Dedifferentiated amniotic fluid mesenchymal stem cell (primary cell): Measurements from ENCODE around the gene LHFPL2.
A peak's percentile ranks its signal among the peaks of the same experiment; 100 is the strongest.

Experiments
- DNase-seq: peaks from one replicate; pipeline ENCODE4 v3.0.0-alpha.2; 2016; ENCODE audit errors: extremely low spot score

The LHFPL2 gene

DNA sequence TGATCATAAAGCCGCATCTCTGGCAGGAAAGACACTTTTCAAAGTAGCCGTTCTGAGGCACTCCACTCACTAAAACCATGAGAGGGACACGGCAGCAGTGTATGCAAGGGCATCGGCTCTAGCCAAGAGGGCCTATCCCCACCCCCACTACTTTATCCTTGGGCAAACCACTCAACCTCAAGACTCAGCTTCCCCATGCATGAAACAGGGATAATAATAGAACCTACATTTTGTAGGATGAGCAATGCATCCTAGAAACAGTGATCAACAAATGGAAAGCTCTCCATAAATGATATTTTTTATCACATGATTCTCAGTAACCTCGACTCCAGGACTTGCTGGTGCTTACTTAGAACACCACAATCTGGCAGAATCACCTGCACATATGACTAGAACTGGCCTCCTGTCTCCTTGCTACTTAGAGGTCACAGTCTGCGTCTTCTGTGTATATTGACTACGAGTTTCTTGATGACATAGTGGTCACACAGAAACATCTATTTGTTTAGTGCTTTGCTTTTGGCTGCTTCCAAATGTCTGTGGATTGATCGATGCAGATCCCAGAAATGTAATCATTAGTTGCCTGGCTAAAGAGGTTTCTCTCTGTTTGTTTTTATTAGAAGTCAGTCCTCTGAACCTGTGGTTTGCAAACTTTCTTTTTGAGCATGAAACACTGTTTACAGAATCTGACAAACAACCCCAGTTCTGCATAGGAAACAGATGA, 102.1 kb downstream of the LHFPL2 start:
- DNase-seq = no peak

DNA sequence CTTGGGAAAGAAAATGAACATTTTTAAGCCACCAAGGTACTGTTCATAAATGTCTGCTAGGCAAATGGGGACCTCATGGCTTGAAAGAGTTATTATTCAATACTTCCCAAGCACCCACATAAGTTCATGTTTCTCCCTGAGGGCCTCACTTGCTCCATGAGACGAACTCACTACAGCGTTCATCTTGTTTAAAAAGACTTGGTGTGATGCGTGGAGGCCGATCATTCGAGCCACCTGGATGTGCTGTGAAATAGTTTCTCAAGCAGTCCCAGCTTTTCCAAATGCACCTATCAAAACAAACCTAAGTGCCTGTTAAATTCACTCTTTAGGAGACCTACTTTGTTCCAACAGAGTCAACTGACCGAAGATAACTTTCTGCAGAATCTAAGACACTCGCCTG, 103.2 kb downstream of the LHFPL2 start:
- DNase-seq = no peak

DNA sequence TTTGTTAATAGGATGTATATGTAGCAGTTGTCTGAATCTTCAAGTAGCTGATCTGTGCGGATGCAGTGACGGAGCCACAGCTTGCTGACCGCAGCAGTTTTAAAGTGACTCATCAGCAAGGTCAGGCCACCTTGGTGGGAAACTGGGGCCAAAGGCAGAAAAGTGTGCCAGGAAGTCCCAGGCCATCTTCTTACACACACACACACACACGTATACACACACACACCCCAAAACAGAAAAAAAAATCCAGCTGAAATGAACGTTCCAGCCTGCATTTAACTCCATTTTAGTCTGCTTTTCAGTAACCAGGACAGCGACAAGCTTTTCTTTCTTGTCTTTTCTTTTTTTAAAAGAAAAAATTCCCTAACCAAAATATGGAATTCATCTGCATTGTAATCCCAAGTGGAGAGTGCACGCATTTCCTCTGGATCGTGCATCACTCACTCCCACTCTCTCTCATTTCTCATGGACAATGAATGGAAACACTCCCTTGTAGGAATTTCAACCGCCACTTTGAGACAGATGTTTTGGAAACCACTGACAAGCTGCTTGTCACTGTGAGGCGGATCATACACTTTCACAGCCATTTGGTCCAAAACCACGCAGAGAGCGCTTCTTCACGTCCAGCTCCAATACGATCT, 103.9 kb downstream of the LHFPL2 start:
- DNase-seq = no peak

DNA sequence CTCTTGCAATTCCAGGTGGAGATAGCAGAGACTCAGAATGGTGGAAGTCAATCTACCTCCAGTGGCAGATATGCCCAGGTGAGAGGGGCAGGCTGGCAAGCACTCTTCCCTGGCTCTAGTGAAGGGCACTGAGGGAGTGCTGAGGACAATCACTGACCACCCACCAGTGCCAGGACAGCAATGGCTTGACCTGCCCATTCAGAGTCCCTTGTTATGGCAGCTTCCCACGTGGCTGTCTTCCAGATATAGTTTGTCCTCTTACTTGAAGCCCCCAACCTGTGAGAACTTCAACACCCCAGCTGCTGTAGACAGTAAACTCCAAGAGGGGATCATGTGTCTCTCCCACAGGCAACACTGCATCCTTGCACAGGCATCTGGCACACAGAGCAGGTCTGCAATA, 104.7 kb downstream of the LHFPL2 start:
- DNase-seq = no peak

DNA sequence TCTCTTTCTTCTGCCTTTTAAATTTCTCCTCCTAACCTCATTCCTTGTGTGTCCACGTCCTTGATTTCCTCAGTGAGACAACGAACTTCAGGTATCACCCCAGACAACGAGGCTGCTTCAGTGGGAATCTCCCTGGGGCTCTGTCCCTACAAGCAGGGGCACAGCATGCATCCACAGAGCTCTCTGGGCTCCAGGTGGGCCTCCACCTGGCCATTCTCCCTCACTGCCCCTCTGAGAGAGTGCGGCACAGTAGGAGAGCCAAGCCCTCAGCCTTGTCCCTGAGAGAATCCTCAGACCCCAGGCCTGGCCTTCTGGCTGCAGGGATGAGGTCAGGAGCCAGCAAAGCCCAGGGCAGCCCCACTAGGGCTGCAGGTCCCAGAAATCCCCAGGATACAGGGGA, 105.3 kb downstream of the LHFPL2 start:
- no peak for DNase-seq

DNA sequence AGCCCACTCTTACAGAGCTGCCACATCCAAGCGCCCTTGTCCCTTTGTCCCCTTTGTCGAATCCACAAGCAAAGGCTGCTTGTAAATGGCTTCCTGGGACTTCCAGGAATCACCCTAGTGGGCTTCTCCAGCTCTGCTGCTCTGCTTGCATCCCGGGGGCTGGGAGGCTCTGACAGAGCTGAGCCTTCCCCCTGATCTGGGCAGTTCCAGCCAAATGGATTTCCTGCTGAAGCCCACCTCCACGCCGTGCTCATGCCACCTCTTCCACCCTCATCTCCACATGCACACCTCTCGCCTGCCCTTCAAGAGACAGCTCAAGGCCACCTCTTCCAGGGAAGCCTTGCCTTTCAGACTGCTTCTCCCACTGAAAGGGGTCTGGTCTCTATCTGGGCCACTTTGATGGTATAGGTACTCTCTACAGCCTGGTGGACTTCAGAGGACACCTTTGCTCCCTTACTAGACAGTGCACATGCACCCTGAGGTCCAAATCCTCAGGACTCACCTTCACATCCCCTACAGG, 106.2 kb downstream of the LHFPL2 start:
- DNase-seq = no peak

DNA sequence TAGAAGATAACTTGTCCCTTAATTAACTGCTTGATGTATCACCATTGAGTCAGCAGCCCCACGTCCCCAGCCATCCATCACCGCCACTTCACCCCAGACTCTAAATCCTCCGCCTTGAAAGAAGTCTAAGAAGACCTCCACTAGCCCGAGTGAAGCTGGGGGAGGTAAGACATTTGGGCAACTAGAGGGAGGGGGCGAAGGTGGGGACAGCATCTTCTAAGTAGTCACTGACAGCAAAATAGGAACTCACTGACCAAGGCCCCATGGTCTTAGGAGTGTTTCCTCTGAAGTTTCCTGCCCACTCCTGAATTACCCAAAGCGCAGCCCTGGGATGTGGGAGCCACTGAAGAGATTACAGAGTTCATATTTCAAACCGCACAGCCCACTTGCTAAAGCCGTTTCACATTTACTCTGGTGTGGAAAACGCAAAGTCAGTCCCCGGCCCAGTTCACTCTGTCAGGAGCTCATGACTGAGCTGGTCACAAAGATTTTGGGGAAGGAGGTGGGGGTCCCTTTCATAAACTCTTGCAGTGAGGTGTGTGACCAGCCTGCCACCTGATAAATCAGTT, 107.4 kb downstream of the LHFPL2 start:
- DNase-seq = no peak

DNA sequence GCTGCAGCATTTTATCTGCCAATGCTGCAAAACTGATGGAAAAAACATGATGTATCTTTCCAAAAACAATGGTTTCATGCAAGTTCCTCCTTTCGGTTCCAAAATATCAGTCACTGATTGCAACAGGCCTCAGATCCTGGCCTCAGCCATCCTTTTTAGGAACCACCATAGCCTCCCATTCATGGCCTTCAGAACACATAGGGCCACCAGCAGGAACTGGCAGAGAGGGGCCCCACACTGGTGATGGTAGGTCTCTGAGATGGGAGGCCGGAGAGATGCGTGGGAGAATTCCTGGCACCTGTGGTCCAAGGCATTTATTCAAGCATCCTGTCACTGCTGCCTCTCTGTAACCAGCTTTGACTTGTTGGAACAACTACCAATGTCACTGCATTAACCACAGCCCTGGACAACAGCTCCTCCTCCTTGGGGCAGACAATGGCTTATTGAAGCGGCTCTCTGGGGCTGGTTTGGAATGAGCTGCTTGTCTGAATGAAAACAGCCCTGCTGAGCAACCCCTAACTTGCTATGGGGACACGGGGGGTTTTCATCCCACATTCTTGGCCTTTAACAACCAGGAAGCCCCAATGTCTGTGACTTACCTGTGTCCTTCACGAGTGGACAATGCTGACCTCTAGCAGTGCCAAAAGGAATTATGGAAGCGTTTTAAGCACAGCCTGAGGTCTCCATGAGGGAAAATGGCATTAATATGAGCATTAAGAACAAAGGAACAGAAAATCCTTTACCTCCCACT, 108.1 kb downstream of the LHFPL2 start:
- DNase-seq = no peak

DNA sequence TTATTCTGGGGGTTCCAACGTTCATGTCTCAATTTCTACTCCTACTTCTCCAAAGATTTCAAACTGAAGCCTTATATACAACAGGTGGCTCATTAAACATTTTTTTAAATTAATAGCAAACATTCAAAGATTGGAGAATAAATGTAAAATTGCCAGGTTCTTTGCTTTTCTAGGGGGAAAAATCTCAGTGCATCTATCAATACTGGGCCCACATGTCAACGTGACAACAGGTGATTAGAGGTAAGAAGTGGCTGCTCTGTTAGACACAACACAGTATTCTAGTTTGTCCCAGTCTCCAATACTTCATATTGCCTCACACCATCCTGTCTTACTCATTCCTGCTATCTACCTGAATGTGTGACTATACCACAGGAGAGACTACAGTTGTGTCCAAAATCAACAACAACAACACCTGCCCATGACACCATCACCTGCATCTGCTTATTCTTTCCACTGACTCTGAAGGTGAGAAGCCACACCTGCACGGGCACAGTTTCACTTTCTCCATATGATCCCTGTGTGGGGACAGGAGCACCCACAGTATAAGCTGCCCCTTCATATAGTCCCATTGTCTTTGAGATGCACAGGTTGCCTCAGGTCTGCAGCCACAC, 110.2 kb downstream of the LHFPL2 start:
- no peak for DNase-seq

DNA sequence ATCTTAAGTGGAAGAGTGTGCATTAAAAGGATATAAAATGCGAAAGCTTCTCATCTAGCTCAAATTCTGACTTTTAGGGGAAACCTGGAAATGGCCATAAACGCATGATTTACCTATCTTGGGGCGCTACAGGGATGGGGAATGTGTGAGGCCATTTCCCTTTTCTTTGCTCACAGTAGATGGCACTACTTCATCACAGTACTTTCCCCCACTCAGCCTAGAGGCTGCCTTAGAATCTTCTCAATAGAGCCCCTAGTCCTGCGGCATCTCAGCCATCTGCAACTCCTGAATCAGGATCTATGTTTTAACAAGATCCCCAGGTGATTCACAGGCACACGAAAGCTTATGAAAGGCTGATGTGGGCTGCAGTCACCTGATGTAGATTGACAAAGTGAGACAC, 110.8 kb downstream of the LHFPL2 start:
- DNase-seq = no peak

DNA sequence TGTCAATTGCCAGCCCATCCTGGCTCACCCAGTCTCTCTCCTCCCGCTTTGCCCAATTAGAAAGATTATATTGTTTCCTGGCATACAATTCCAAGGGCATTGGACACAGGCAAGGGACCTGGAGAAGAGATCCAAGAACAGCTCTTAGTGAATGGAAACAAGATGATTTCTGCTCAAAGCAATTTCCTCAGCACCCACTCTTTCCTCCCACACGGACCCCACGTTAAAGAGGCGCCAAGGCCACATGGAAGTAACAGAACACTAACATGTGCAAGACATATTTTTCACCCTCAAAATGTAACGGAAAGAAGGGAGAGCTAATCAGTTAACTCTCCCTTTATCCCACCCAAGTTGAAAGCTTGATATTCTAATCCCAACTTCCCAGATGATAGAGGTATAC, 111.2 kb downstream of the LHFPL2 start:
- DNase-seq = no peak

DNA sequence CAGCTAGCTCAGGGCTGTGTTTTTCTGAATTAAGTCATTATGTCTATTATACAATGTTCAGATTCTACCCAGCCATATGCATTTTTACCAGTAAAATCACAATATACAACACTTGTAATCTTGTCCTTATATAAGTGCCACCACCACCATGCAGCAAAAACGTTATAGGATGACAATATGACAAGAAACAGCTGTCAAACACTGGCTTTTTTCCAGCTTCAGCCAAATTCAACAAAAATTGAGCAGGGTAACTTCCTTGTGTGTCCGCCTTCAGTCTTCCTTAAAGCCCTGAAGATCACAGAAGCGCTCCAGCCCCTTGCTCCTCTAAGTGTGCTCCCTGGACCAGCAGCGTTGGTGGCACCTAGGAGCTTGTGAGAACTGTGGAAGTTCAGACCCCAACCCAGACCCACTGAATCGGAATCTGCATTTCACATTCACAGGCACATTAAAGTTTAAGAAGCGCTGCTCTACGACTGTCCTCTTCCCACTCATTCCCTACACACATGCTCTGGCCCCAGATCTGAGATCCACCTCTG, 111.8 kb downstream of the LHFPL2 start:
- DNase-seq = no peak

DNA sequence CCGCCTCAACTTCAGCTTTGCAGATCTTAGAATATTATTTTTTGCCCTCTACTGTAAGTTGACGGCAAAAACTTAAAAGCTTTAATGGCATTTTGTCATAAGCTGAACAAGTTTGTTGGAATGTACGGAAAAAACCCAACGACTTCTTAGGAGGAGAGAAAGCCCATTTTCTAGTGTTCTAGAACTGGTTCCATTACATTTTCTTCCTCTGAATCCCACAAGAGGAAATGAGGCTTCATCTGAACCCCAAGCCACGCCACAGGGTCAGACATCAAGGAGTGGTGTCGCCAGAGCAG, 113.7 kb downstream of the LHFPL2 start:
- no peak for DNase-seq

DNA sequence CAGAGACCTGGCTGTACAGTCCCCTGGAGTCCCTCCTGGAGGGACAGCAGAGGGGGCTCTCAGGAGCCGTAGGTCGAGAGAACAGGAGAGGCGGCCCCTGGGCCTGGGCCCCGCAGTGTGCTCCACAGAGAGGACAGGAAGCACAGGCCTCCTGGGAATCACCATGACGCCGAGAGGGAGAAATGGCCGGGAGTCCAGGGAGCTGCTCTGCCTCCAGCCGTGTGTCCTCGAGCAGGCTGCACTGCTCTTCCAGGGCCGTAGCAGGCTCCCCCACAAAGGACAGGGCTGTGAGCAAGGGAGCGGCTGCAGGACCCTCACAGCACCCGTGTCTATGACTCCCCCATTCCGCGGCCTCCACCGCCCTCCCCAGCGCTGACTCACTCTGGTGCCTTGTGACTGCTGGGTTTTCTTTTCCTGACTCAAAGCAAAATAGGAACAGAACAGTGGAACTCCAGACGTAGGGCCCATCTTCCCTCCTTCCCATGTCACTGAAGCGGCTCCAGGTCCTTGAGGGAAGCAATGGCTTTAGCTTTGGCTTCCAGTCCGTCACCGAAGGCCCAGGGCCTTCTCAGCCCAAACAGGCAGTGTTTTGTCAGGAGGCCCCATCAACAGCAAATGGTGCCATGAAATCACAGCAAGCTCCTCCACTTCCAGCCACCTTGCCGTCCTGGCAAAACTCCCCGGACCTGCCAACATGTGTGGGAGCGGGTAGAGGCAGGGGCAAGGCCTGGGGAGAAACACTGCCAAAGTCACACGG, 114.2 kb downstream of the LHFPL2 start:
- no peak for DNase-seq

DNA sequence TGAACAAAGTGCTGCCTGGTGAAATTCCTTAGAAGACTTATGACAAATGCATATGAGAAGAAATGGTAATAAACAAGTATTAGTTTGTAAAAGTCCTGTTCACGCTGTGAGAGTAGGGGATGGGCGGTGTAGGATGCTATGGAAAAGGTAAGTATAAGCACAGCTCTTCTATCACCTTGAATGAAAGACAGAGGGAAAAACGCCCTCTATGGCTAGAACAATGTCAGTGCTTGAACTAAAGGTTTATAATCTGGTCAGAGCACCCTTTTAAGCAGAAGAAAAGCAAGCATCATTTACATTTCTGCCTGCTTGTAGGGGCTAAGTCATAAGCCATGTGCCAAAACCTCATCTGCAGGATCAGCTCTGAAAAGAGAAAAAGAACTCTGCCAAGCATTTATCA, 115.2 kb downstream of the LHFPL2 start:
- DNase-seq = no peak

DNA sequence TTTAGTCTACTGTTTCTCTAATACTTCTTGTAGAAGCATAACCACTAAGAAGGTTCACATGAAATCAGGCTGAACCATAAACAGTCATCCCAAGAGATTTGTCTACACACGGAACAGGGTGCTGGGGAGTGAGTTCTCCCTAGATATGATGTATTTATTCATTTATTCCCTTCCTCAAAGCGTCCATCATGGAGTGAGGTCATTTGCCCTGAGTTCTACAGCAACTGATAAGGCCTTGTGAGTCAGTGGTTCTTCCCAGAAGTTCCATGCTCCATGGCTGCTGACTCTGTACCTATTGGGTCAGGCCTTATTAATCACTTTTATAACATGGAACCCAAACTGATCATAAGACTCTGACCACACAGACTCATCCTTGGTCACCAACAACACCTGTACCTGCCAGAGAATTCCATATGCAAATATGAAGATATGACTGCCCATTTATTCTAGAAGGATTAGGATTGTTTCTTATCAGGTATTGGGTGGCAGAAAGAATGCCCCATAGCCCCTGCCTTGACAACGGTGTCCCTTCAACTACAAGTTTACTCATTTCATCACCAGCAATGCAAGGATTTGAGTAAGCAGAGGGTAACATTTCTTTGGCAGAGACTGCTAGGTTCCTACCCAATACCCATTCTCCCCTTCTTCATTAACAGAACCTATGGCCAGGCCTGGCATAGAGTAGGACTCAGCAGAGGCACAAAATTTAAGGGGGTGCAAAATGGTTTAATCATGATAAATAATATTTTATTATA, 118.1 kb downstream of the LHFPL2 start:
- DNase-seq = no peak

DNA sequence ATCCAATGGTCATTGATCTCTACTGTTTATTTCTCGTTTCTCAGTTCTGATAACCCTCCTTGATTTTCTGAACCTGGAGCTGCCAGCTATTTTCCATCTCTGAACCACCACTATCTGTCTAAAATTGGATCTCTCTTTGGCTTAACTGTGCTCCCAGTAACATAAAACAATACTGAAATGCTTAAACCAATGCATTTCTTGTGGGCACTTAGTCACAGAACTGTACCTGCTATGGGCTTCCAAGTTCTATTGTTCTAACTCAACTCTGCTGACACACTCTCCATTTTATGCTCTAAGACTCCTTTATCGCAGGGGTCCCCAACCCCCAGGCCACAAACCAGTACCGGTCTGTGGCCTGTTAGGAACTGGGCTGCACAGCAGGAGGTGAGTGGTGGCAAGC, 120.6 kb downstream of the LHFPL2 start:
- DNase-seq = no peak

DNA sequence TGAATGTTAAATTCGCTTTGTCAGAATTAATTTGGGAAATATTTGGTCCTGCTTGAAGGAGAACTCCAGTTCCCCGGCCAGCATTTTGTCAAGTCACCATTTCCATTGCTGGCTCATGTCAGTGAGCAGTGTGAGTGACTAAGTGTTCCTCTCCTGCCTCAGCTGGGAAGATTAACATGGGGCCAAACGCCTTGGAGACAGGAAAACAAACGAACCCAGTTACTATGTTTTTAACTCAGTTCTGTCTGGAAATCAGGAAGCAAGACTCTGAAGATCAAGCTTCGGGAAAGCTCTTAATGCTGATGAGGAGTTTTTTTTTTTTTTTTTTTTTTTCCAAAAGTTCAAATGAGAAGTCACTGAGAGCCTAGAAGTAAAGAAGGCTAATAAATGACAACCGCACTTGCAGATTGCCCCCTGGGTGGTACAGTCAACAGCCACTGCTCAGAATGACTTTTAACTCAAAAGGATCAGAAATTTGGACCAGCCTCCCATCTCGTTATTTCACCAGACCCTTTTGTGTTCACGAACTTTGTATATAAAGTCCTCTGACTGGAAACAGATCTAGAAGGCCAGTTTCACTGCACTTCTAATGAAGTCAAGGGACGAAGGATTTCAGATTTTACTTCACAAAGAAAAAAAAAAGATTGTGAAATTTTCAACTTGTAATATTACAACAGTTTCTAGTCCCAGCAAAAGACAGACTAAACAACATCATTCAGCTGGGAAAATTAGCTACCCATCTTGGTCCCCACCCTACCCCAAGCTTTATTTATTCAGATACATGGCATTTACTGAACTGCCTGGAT, 121.3 kb downstream of the LHFPL2 start:
- DNase-seq = peak; percentile 95

DNA sequence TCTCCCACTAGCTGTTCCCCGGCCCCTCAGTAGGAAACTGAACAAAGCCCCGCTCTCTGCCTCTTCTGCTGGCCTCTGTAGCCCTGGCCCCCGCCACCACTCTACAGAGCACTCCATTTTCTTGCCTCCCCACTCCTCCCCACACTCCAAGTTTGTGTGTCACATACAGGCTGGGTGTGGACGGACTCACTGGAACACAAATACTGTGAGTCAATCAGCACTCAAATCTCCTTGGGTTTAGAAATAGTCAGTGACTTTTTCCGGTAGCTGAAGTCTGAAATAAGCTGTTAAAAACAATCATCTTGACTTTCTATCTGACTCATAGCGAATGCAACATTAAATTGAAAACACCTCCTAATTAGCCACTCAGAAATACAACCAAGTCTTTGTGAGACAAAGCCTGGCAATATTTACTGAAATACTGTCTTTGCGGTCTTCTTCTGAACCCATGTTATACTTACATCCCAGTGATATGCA, 122.5 kb downstream of the LHFPL2 start:
- peak; percentile 46 for DNase-seq
